ENCODE measurements around the gene MAPK13.

DNA sequence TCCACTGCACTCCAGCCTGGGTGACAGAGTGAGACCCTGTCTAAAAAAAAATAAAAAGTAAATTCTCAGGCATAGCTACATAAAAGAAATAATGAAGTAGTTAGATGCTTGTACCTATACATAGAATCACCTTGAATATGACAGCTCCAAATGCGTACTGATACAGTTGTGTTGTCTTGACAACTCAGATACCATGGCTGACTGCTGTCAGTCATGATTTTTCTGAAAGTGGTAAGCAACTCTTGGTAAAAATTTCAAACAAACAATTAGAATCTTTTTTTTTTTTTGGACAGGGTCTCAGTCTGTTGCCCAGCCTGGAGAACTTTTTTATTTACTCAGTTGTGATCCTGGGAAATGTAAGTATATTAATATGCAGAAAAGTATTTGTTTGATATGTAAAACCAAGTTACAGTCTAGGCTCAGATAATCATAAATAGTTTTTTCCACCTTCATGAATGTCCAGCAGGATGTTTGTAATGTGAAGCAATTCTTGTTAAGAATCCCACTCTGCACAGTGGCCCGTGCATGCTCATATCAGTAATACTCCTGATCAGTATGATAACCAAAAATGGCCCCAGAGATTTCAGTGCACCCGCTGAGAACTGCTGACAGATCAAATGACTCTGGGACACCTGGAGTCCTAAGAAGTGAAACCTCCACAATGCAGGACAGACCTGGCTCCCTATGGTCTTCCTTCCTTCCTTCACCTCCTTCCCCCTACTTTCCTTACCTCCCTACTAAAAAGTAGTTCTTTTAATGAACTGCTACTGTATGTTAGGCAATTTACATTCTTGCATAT is 14.0 kb upstream of the MAPK13 start:
- TF ChIP-seq, protein P1, sequence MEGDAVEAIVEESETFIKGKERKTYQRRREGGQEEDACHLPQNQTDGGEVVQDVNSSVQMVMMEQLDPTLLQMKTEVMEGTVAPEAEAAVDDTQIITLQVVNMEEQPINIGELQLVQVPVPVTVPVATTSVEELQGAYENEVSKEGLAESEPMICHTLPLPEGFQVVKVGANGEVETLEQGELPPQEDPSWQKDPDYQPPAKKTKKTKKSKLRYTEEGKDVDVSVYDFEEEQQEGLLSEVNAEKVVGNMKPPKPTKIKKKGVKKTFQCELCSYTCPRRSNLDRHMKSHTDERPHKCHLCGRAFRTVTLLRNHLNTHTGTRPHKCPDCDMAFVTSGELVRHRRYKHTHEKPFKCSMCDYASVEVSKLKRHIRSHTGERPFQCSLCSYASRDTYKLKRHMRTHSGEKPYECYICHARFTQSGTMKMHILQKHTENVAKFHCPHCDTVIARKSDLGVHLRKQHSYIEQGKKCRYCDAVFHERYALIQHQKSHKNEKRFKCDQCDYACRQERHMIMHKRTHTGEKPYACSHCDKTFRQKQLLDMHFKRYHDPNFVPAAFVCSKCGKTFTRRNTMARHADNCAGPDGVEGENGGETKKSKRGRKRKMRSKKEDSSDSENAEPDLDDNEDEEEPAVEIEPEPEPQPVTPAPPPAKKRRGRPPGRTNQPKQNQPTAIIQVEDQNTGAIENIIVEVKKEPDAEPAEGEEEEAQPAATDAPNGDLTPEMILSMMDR (IDR thresholded peaks at IDR 0.05; ENCODE audit: poor library complexity, severe bottlenecking): no peak
- TF ChIP-seq POLR2AphosphoS5 (IDR thresholded peaks at IDR 0.05) (no peak), SMC3 (conservative IDR thresholded peaks at IDR 0.05; ENCODE audit: poor library complexity) (no peak), EZH2 (IDR thresholded peaks at IDR 0.05; ENCODE audit: borderline replicate concordance, insufficient read depth, low read length, poor library complexity, severe bottlenecking) (no peak)
- TF ChIP-seq, protein P2, sequence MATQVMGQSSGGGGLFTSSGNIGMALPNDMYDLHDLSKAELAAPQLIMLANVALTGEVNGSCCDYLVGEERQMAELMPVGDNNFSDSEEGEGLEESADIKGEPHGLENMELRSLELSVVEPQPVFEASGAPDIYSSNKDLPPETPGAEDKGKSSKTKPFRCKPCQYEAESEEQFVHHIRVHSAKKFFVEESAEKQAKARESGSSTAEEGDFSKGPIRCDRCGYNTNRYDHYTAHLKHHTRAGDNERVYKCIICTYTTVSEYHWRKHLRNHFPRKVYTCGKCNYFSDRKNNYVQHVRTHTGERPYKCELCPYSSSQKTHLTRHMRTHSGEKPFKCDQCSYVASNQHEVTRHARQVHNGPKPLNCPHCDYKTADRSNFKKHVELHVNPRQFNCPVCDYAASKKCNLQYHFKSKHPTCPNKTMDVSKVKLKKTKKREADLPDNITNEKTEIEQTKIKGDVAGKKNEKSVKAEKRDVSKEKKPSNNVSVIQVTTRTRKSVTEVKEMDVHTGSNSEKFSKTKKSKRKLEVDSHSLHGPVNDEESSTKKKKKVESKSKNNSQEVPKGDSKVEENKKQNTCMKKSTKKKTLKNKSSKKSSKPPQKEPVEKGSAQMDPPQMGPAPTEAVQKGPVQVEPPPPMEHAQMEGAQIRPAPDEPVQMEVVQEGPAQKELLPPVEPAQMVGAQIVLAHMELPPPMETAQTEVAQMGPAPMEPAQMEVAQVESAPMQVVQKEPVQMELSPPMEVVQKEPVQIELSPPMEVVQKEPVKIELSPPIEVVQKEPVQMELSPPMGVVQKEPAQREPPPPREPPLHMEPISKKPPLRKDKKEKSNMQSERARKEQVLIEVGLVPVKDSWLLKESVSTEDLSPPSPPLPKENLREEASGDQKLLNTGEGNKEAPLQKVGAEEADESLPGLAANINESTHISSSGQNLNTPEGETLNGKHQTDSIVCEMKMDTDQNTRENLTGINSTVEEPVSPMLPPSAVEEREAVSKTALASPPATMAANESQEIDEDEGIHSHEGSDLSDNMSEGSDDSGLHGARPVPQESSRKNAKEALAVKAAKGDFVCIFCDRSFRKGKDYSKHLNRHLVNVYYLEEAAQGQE (IDR thresholded peaks at IDR 0.05; ENCODE audit: borderline replicate concordance): no peak
